Sigmoid colon (tissue), 4 donors: ENCODE data around the gene ERVMER34-1.

Source experiments
- POLR2A ChIP-seq, 2 donors: fragments of 450-650 bp; IDR thresholded peaks; one replicate each; pipeline ENCODE4 v1.6.1; 2016; ENCODE audit warnings: antibody characterized with exemption in 2 of 2, mild to moderate bottlenecking in 2 of 2, moderate library complexity in 2 of 2
- POLR2AphosphoS5 ChIP-seq, 4 donors: sonication (generic); formaldehyde crosslinking; IDR thresholded peaks; one replicate each; pipeline ENCODE4 v1.6.1; 2017; ENCODE audit warnings: antibody characterized with exemption in 4 of 4
- TF ChIP-seq, protein P1 (sequence below), 4 experiments: fragments of 450-650 bp in 3 of 4; fragments of 200-600 bp in 1 of 4; IDR thresholded peaks; one replicate each; pipeline ENCODE4 v1.5.1; 2016 to 2019; ENCODE audit warnings: antibody characterized with exemption in 4 of 4, mild to moderate bottlenecking in 3 of 4, moderate library complexity in 2 of 4

DNA sequence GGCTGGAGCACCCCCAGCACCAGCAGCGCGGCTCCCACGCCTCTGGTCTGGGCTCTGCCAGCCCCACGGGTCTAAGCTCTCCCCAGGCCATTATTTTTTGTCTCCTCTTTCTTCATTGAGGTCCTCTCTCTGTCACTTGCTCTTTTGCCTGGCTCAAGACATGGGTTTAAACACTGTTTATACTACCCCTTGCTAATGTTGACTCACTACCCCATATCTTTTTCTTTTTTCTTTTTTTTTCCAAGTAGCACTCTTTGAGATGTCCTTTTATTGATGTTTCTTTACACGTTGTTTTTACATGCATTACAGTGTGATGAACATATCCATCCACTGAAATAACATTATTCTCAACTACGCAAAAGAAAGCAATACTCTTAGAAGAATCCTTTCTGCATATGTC is 1.7 kb upstream of the ERVMER34-1 start:
- TF ChIP-seq, protein P1, sequence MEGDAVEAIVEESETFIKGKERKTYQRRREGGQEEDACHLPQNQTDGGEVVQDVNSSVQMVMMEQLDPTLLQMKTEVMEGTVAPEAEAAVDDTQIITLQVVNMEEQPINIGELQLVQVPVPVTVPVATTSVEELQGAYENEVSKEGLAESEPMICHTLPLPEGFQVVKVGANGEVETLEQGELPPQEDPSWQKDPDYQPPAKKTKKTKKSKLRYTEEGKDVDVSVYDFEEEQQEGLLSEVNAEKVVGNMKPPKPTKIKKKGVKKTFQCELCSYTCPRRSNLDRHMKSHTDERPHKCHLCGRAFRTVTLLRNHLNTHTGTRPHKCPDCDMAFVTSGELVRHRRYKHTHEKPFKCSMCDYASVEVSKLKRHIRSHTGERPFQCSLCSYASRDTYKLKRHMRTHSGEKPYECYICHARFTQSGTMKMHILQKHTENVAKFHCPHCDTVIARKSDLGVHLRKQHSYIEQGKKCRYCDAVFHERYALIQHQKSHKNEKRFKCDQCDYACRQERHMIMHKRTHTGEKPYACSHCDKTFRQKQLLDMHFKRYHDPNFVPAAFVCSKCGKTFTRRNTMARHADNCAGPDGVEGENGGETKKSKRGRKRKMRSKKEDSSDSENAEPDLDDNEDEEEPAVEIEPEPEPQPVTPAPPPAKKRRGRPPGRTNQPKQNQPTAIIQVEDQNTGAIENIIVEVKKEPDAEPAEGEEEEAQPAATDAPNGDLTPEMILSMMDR (IDR thresholded peaks at IDR 0.05): no peak
- TF ChIP-seq POLR2AphosphoS5 (IDR thresholded peaks at IDR 0.05): no peak
- TF ChIP-seq POLR2A (IDR thresholded peaks at IDR 0.05): no peak
